IPS-NIHi7 (cell line): ENCODE results near the gene FLNC.

ENCODE experiments used
- DNase-seq: peaks from one replicate; pipeline ENCODE4 v3.0.0; 2012; ENCODE audit warnings: mixed read lengths; ENCODE audit errors: extremely low spot score

The FLNC gene

DNA sequence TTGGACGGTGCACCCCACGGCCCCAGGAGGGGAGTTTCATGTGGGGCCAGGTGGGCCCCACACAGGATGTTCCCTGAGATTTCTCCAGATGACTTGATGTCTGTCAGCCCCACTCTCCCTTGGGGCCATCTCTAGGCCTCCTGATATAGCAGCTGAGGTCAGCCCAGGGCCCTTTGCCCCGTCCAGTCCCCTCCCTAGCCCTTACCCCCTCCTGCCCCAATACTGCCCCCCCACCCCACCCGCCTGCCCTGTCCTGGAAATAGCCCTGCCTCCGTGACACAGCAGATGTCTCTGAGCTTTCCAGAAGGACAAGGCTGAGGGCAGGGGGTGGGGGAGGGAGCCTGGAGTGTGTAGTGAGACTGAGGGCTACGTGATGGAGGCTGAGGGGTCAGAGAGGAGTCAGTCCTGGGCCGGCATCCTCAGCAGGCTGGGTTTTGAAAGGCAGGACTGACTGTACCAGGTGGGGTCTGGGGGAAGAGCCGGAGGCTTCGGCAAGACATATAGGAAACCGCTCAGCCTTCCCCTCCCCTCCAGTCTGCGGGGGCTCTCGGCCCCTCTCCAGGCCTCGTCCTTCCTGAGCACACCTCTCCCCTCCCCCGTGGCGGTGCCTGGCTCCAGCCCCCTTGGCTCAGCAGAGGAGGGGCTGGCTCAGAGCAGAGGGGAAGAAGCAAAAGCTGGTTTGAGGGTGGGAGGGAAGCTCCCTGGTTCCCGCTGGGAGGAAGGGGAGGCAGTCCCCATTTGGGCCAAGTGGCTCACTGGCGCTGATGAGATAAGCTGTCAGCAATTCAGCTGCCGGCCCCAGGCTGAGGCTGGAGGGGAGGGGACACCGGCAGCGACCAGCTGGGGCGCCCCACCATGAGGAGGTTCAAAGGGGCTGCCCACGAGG lies 2.0 kb downstream of the FLNC start:
- DNase-seq, result peak; percentile 68

DNA sequence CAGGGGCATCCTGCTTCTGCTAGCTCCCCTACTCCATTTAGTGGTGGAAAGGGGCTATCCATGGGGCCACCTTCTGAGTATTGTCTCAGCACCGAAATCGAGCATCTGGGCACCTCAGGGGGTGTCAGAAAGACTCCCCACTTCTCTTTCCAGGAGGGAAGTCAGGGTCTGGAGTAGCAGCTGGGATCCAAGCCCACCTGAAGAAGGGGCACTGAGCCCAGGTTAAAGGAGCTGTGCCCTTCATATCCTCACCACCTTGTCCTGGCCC lies 2.6 kb downstream of the FLNC start:
- DNase-seq, result no peak

DNA sequence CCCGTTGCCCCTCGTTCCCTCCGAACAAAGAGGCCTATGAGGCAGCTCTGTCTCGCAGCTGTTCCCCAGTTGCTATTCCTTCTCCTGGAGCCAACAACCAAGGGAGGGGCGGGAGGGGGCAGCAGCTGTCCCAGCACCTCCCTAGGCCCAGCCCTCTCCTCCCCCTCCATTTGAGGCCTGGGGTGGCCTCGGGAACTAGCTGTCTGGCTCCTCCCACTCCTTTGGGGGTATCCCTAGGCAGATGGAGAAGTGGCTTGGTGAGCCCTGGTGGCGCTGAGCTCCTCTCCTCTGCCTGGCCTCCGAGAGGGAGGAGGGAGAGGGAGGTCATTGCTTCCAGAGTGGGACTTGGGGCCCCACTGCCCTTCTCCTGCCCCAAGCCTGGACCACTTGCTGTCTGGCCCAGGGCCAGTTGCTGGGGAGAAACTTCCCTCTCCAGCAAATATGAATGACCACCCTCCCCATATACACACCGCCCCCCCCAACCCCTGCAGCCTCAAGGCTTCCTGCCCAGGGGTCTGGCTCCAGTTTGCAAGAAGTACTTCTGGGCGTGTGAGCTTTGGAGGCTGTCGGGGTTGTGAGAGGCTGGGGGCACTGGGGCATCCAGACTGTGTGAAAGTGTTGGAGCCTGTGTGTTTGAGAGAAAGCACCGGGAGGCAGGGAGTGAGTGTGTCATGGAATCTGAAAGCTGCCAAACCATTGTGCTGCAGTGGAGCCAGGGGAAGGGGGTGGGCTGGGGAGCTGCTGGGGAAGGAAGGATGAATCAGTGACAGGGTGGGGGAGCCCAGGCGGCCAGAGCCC lies 3.1 kb downstream of the FLNC start:
- DNase-seq, result peak; percentile 54

DNA sequence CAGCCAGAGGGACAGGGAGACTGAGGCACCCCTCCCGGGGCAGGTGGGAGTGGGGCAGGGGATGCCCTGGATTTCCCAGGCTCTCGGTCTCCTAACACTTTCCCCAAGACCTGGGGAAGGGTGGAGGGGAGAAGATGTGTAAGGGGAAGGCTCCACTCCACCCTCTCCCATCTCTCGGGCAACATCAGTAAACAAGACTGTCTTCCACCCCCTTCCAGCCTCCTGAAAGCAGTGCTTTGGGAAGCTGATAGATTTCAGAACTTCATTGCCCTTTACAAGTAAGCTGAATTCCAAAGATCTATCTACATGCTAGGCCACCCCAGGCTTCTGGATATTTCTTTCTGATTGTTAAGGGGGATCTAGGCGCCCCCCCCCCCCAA lies 3.7 kb downstream of the FLNC start:
- no peak for DNase-seq

DNA sequence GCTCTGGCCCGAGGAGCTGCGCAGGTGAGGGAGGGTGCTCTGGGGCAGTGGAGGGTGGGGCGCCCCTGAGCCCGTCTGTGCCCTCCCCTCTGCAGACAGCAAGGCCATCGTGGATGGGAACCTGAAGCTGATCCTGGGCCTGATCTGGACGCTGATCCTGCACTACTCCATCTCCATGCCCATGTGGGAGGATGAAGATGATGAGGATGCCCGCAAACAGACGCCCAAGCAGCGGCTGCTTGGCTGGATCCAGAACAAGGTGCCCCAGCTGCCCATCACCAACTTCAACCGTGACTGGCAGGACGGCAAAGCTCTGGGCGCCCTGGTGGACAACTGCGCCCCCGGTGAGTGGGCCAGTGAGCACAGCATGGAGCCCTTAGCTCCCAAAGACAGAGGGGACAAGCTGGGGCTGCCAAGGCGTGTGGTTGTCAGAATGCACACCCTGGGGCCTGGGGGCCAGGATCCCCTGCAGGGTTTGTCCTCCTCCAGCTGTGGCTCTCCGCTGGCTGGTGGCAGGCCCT lies 5.1 kb downstream of the FLNC start:
- no peak for DNase-seq

DNA sequence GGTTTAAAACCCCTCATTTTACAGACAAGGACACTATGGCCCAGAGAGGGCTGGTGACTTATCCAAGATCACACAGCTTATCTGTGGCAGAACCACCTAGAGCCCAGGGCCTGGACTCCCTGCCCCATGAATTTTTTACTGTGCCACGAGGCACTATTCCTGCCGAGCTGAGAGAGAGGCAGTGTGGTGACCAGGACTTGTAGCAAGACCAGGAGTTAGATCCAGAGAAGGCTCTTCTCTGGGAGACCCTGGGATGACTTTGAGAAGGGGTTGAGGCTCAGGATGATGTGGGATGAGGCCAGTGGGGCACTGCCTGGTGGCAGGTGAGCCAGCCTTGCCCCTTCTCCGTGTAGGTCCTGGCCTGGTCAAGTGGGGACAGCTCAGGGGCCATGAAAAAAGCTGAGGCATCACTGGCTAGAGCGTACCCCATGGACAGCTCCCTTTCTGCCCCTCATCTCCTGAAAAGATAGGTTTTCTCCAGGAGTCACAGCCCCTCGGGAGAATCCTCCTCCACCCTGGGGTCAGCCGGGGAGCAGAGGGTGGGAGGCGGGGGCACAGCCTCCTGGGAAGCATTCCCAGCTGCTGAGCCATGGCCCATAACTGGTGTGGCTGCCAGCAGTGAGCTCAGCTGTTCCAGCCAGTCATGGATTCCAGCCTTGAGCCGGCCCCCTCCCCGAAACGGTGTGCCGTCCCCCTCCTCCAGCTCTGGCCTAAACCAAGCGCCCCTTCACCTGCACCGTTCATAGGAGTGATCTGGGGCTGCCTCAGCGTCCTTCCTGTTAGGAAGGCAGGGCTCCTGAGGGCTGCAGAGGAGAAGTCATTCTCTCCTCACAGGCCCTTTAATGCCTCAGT lies 5.8 kb downstream of the FLNC start:
- DNase-seq, result no peak

DNA sequence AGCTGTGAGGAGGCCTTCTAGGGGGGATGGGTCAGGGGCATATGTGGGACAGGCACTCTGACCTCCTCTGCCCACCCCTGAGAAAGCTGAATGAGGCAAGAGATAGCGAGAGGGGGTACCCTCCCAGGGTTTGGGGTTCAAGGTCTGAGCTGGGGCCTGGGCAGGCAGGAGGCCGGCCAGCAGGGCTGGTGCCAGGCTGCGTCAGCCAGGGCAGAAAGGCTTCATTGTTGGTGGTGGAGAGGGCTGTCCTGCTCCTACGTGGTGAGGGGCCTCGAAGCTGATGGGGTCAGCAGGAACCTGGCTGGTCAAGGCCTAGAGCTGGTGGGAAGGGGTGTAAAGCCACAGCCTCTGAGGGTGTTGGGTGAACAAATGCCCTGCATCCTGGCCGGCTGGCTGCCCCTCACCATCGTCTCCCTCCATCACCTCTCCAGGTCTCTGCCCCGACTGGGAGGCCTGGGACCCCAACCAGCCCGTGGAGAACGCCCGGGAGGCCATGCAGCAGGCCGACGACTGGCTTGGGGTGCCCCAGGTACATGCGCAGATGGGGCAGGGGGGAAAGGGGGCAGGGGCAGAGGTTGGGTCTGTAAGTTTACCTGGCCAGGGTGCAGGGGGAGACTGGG lies 6.6 kb downstream of the FLNC start:
- no peak for DNase-seq

DNA sequence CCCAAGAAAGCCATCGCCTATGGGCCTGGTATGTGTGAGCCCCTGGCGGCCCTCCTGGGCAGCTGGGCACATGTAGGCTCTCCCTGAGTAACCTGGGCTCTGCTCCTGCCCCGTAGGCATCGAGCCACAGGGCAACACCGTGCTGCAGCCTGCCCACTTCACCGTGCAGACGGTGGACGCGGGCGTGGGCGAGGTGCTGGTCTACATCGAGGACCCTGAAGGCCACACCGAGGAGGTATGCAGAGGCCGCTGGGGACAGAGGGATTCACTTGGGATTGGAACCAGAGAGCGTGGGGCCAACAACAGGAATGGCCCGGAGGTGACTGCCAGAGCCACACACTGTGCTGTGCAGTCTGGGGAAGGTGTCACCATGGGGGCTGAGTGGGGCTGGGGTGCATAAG lies 7.3 kb downstream of the FLNC start:
- DNase-seq, result no peak

DNA sequence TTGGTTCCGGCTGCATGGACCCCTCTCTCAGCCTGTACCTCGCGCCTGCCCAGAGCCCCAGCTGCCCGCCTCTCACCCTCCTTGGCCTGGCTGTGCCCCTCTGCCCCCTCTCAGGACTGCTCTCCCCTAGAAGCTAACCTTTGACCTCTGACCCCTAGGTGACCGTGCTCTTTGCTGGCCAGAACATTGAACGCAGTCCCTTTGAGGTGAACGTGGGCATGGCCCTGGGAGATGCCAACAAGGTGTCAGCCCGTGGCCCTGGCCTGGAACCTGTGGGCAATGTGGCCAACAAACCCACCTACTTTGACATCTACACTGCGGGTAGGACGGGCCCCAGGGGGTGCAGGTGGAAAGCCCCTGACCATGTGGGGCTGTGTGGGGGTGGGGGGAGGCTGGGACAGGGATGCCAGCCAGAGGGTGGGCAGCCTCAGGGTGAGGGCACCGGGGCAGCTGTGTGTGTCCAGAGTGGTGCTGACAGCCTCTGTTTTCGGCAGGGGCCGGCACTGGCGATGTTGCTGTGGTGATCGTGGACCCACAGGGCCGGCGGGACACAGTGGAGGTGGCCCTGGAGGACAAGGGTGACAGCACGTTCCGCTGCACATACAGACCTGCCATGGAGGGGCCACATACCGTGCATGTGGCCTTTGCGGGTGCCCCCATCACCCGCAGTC lies 8.0 kb downstream of the FLNC start:
- no peak for DNase-seq

DNA sequence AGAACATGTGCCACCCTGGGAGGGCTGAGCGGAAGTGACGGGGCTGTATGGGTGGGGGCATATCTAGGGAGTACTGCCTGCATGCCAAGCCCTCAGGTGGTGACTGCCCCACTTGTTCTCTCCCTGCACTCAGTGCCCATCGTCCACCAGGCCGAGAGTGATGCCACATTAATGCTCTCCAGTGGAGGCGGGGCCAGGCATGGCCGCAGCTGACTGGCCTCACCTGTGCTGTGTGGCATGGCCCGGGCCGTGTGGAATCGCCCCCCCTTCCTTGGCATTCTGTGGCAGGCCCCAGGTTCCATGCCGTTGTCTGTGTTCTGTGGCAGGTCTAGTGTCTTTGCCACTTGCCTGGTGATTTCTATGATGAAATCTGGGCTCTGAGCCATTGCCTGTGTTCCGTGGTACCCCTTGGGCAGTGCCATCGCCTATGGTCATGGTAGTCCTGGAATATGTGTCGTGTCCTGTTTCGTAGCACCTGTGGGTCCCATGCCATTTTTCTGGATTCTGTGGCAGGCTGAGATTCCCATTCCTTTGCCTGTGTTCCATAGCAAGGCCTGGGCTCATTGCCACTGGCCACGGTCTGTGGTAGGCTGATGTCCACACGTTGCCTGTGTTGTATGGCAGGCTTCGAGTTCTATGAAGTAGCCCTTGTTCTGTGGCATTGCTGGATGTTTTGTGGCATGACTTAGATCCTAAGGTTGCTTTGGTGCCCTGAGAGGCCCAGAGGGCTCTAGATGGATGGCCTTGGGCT lies 8.9 kb downstream of the FLNC start:
- DNase-seq, result no peak

DNA sequence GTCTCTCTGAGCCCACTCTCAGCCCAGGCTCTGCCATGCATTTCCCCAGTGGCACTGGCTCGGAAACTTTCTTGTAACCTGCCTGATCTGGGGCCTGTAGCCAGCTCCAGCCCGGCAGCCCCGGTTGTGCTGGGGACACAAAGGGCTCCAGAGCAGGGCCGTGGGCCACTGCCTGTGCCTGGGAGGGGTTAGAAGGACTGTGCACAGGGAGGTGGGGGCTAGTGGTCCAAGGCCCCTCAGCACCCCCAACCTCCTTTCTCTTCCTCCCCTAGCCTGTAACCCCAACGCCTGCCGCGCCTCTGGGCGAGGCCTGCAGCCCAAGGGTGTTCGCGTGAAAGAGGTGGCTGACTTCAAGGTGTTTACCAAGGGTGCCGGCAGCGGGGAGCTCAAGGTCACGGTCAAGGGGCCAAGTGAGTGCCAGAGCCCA lies 9.6 kb downstream of the FLNC start:
- DNase-seq, result no peak

DNA sequence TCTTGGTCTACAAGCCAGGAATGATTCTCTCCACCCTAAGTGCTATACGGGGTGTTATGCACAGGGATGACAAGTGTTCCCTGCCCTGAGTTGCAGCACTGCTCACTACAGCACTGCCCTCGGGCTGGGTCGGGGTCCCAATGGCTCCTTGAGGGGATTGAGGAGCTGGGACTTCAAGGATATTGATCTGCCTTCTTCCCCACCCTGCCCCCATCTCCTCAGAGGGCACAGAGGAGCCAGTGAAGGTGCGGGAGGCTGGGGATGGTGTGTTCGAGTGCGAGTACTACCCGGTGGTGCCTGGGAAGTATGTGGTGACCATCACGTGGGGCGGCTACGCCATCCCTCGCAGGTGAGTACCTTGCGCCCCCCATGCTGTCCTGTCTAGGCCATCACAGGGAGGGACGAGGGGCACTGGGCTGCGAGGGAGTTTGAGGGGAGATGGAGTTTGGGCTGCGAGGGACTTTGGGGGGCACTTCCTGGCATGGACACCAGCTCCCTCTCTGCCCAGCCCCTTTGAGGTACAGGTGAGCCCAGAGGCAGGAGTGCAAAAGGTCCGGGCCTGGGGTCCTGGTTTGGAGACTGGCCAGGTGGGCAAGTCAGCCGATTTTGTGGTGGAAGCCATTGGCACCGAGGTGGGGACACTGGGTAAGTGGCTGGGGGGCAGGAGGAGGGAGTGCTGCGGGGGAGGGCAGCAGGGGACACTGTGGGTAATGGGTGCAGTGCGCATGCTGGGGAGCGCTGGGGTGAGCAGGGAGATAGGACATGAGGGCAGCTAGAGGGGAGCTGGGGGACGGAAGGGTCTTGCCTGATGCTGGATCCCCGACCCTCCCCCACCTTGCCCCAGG lies 10.3 kb downstream of the FLNC start:
- DNase-seq, result no peak

DNA sequence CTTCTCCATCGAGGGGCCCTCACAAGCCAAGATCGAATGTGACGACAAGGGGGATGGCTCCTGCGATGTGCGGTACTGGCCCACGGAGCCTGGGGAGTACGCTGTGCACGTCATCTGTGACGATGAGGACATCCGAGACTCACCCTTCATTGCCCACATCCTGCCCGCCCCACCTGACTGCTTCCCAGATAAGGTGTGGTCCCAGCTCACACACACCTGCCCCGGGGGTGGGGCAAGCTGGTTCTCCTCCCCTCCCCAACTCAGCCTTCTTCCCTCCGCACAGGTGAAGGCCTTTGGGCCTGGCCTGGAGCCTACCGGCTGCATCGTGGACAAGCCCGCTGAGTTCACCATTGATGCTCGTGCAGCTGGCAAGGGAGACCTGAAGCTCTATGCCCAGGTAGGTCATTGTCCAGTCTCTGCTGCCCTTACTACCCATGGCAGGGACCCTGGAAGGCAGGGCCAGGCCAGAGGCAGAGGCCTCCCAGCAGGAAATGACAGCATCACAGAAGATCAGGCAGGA lies 11.0 kb downstream of the FLNC start:
- DNase-seq, result no peak

DNA sequence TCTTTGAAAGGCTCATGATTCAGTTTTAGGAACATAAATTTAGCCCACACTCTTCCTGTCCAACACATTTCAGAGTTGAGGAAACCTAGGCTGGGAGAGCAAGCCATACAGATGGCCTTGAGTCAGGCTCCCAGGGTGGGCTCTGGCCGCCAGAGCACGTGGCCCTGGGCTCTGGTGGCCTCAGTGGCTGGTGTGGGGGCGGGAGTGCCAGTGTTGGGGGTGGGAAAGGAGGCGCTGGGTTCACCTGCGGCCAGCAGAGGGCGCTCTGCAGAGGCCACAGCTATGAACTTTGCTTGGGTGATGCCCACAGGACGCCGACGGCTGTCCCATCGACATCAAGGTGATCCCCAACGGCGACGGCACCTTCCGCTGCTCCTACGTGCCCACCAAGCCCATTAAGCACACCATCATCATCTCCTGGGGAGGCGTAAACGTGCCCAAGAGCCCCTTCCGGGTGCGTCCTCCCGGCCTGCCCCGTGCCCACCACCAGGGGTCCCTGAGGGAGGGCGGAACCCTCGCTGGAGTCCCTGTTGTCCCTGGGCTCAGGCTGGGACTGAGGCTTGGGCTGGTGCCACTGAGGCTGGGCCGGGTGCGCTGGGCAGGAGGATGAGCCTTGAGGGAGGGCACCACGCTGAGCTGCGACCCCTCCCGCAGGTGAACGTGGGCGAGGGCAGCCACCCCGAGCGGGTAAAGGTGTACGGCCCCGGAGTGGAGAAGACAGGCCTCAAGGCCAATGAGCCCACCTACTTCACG lies 11.9 kb downstream of the FLNC start:
- DNase-seq, result peak; percentile 91

DNA sequence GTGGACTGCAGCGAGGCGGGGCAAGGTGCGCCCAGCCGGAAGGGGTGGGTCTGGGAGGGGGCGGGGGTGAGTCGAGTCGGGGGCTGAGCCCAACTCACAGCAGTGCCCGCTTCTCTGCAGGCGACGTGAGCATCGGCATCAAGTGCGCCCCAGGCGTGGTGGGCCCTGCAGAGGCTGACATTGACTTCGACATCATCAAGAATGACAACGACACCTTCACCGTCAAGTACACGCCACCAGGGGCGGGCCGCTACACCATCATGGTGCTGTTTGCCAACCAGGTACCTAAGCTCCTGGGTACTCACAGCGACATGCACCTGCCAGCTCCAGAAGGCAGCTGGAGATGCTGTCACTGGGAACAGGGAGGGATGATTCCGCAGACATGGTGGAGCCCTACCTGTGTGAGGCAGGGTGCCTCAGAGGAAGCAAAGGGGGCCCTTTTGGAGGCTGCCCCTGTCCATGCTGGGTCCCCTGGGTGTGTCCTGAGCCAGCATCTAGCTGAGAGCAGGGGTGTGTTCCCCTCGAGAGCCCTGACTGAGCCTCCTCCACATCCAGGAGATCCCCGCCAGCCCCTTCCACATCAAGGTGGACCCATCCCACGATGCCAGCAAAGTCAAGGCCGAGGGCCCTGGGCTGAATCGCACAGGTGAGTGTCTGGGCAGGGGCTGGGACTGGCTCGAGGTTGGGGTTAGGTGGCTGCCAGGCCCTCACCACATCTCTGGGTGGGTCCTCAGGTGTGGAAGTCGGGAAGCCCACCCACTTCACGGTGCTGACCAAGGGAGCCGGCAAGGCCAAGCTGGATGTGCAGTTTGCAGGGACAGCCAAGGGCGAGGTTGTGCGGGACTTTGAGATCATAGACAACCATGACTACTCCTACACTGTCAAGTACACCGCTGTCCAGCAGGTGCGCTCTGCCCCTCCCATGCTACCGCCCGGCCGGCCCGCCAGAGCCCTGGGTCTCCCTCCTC lies 12.8 kb downstream of the FLNC start:
- no peak for DNase-seq

DNA sequence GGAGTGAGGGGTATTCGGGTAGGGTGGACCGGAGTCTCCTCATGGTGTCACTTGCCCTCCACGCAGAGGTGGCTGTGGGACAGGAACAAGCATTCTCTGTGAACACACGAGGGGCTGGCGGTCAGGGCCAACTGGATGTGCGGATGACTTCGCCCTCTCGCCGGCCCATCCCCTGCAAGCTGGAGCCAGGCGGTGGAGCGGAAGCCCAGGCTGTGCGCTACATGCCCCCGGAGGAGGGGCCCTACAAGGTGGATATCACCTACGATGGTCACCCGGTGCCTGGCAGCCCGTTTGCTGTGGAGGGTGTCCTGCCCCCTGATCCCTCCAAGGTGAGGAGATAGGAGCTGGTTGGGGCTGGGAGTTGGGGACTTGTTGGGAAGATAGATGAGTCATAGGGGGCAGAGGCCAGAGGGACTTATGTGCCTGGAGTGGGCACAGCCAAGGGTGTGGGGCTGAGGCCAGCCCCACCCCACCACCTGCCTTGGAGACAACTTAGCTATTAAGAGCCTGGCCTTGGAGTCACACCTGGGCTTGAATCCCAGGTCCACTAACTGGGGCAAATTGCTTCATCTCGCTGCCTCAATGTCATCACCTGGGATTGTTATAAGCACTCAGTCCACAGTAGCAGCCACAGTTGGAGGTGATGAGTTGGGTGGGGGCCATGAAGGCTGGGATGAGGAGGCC lies 13.9 kb downstream of the FLNC start:
- no peak for DNase-seq
